HG03066 (cell line): ENCODE measurements around the gene FOXP1.

Experiments
- ATAC-seq: cut with Tn5 transposase; IDR thresholded peaks from one replicate; pipeline ENCODE4 v1.9.1; 2021; ENCODE audit warnings: low read depth; ENCODE audit not compliant: unreplicated experiment

Gene FOXP1

GRCh38 chr3:71290301-71290700, 293.2 kb downstream of the FOXP1 start:
- ATAC-seq = no peak

- no peak for ATAC-seq
These were observed 295.1 kb downstream of the FOXP1 start for GRCh38 chr3:71288269-71288930.

- no peak for ATAC-seq
These were observed 298.4 kb downstream of the FOXP1 start for GRCh38 chr3:71285086-71285485.

- ATAC-seq = no peak
These were observed 300.6 kb downstream of the FOXP1 start for GRCh38 chr3:71282976-71283375.

GRCh38 chr3:71281280-71281679, 302.2 kb downstream of the FOXP1 start:
- ATAC-seq = no peak

GRCh38 chr3:71277341-71277740, 306.2 kb downstream of the FOXP1 start:
- no peak for ATAC-seq

GRCh38 chr3:71276531-71276930, 307.0 kb downstream of the FOXP1 start:
- ATAC-seq = no peak

GRCh38 chr3:71273453-71273852, 310.1 kb downstream of the FOXP1 start:
- no peak for ATAC-seq

- no peak for ATAC-seq
These were observed 311.9 kb downstream of the FOXP1 start for GRCh38 chr3:71271596-71271995.

GRCh38 chr3:71269906-71270305, 313.6 kb downstream of the FOXP1 start:
- ATAC-seq = no peak

GRCh38 chr3:71268462-71268999, 315.0 kb downstream of the FOXP1 start:
- ATAC-seq = no peak

GRCh38 chr3:71266875-71267274, 316.7 kb downstream of the FOXP1 start:
- no peak for ATAC-seq

- ATAC-seq = no peak
These were observed 318.1 kb downstream of the FOXP1 start for GRCh38 chr3:71265365-71265915.

GRCh38 chr3:71264840-71265239, 318.7 kb downstream of the FOXP1 start:
- no peak for ATAC-seq

GRCh38 chr3:71262364-71263265, 320.9 kb downstream of the FOXP1 start:
- ATAC-seq = no peak

GRCh38 chr3:71260782-71261181, 322.7 kb downstream of the FOXP1 start:
- no peak for ATAC-seq

GRCh38 chr3:71258526-71258925, 325.0 kb downstream of the FOXP1 start:
- no peak for ATAC-seq

GRCh38 chr3:71258116-71258515, 325.4 kb downstream of the FOXP1 start:
- ATAC-seq = no peak

GRCh38 chr3:71255498-71255897, 328.0 kb downstream of the FOXP1 start:
- no peak for ATAC-seq

GRCh38 chr3:71254281-71255057, 329.1 kb downstream of the FOXP1 start:
- ATAC-seq = no peak

GRCh38 chr3:71253169-71253568, 330.4 kb downstream of the FOXP1 start:
- ATAC-seq = no peak
